Calu3 (cell line): ENCODE results near the gene DCAF4. TPM values are rescaled to one million over a fixed set of nuclear protein-coding genes. Genes with fewer than 3 reads are reported as not detected.

Experiments
- BruUV-seq: library from RNA; stranded (reverse); fragments of 400-500 nt; replicated peaks from 2 replicates; lab custom pipeline; 2021; lab: Mats Ljungman, UMichigan
- CTCF ChIA-PET: fragments of 300-600 bp; sonication (Branson Sonifier 250); formaldehyde crosslinking; loops from one replicate; lab custom pipeline; 2022; ENCODE audit warnings: antibody characterized with exemption; lab: Charles Lee
- DNase-seq: peaks from one replicate; pipeline ENCODE4 v3.0.0; 2022
- H3K27ac Mint-ChIP-seq: one replicate; pipeline ENCODE4 v1.8.0; 2022; ENCODE audit warnings: mixed read lengths; ENCODE audit not compliant: unreplicated experiment
- H3K27me3 Mint-ChIP-seq: one replicate; pipeline ENCODE4 v1.8.0; 2022; ENCODE audit warnings: mixed read lengths; ENCODE audit not compliant: unreplicated experiment
- H3K36me3 Mint-ChIP-seq: one replicate; pipeline ENCODE4 v1.8.0; 2022; ENCODE audit warnings: mild to moderate bottlenecking, moderate library complexity, mixed read lengths; ENCODE audit not compliant: insufficient read depth, unreplicated experiment
- H3K4me1 Mint-ChIP-seq: one replicate; pipeline ENCODE4 v1.8.0; 2022; ENCODE audit warnings: mild to moderate bottlenecking, low read depth, mixed read lengths; ENCODE audit not compliant: unreplicated experiment
- H3K4me3 Mint-ChIP-seq: one replicate; pipeline ENCODE4 v1.8.0; 2022; ENCODE audit warnings: mild to moderate bottlenecking, low read depth, moderate library complexity, mixed read lengths; ENCODE audit not compliant: unreplicated experiment
- H3K9me3 Mint-ChIP-seq: one replicate; pipeline ENCODE4 v1.8.0; 2022; ENCODE audit warnings: low read depth, mixed read lengths; ENCODE audit not compliant: unreplicated experiment
- intact Hi-C: fragments of 100-400 bp; cut with micrococcal nuclease; formaldehyde crosslinking; loops from one replicate; pipeline ENCODE4 v1.10.0; 2022; ENCODE audit not compliant: unreplicated experiment
- total RNA-seq: library from RNA; stranded (reverse); gene quantifications from 2 replicates; pipeline ENCODE4 v1.2.3, GENCODE V29; 2022
- TF ChIP-seq, protein P1 (sequence below): fragments of 200-600 bp; IDR thresholded peaks from one replicate; pipeline ENCODE4 v1.8.0; 2022; ENCODE audit warnings: antibody characterized with exemption; ENCODE audit not compliant: unreplicated experiment

The DCAF4 gene
- total RNA-seq, 1 experiment from 2014 or later = 20.8 TPM

- TF ChIP-seq, protein P1, sequence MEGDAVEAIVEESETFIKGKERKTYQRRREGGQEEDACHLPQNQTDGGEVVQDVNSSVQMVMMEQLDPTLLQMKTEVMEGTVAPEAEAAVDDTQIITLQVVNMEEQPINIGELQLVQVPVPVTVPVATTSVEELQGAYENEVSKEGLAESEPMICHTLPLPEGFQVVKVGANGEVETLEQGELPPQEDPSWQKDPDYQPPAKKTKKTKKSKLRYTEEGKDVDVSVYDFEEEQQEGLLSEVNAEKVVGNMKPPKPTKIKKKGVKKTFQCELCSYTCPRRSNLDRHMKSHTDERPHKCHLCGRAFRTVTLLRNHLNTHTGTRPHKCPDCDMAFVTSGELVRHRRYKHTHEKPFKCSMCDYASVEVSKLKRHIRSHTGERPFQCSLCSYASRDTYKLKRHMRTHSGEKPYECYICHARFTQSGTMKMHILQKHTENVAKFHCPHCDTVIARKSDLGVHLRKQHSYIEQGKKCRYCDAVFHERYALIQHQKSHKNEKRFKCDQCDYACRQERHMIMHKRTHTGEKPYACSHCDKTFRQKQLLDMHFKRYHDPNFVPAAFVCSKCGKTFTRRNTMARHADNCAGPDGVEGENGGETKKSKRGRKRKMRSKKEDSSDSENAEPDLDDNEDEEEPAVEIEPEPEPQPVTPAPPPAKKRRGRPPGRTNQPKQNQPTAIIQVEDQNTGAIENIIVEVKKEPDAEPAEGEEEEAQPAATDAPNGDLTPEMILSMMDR = no peak
- peaks cover 28% of the 10 kb centered on the region for H3K27me3 Mint-ChIP-seq
- no TSS peak for BruUV-seq
- CTCF ChIA-PET = no interaction called here
- peaks cover 8% of the 10 kb centered on the region for H3K36me3 Mint-ChIP-seq
- H3K9me3 Mint-ChIP-seq = no peaks in the 10 kb centered on the region
- no peak overlapping the region for H3K27ac Mint-ChIP-seq
- DNase-seq = no peak
- intact Hi-C loops = no loop called here
- peaks cover 16% of the 10 kb centered on the region for H3K4me1 Mint-ChIP-seq
- no peak overlapping the region for H3K4me3 Mint-ChIP-seq
Observed at GRCh38 chr14:72921396-72921795, 4.9 kb upstream of the DCAF4 start.

- CTCF ChIA-PET = no interaction called here
- TF ChIP-seq, protein P1 = no peak
- intact Hi-C loops = no loop called here
- no peak overlapping the region for H3K4me3 Mint-ChIP-seq
- no peak overlapping the region for H3K27ac Mint-ChIP-seq
- peaks cover 19% of the 10 kb centered on the region for H3K36me3 Mint-ChIP-seq
- H3K27me3 Mint-ChIP-seq = peaks cover 13% of the 10 kb centered on the region
- DNase-seq = peak; percentile 54
- BruUV-seq = no TSS peak
- H3K4me1 Mint-ChIP-seq = peaks cover 16% of the 10 kb centered on the region
- H3K9me3 Mint-ChIP-seq = no peaks in the 10 kb centered on the region
Observed at GRCh38 chr14:72924337-72924736, 1.9 kb upstream of the DCAF4 start.

GRCh38 chr14:72925171-72925759, 999 bp upstream of the DCAF4 start:
- CTCF ChIA-PET = no interaction called here
- Mint-ChIP-seq H3K4me1 (peaks cover 16% of the 10 kb centered on the region), H3K36me3 (peaks cover 19% of the 10 kb centered on the region), H3K4me3 (peak overlapping the region; percentile 84), H3K27me3 (peaks cover 4% of the 10 kb centered on the region), H3K27ac (peak overlapping the region; percentile 38), H3K9me3 (no peaks in the 10 kb centered on the region)
- intact Hi-C loops = no loop called here
- no TSS peak for BruUV-seq
- TF ChIP-seq, protein P1 = no peak
- no peak for DNase-seq

GRCh38 chr14:72925815-72926291, 411 bp upstream of the DCAF4 start:
- Mint-ChIP-seq H3K27ac (peak overlapping the region; percentile 69), H3K27me3 (no peaks in the 10 kb centered on the region), H3K4me3 (peak overlapping the region; percentile 84), H3K36me3 (peaks cover 19% of the 10 kb centered on the region), H3K9me3 (no peaks in the 10 kb centered on the region), H3K4me1 (peaks cover 16% of the 10 kb centered on the region)
- intact Hi-C loops = no loop called here
- no peak for DNase-seq
- CTCF ChIA-PET = interaction anchor here (0.6 to 1.2 kb wide), 3 partner anchors 144 to 412 kb away, joined by 3 to 5 read pairs (median 3); no protein-coding TSS in a partner anchor
- no TSS peak for BruUV-seq
- TF ChIP-seq, protein P1 = no peak
